Measurements from ENCODE around the gene RSPH4A.
A peak's percentile ranks its signal among the peaks of the same experiment; 100 is the strongest.
"Not testable (repeated sequence)": the region's sequence is repeated elsewhere in the genome, so short reads cannot be mapped to it uniquely, and the experiment has no call there.

RSPH4A gene

GRCh38 chr6:116631379-116631990 is 15.2 kb downstream of the RSPH4A start:
- DNase-seq = no peak

GRCh38 chr6:116633685-116634084 is 17.4 kb downstream of the RSPH4A start:
- DNase-seq = no peak

GRCh38 chr6:116648156-116648555 is 31.9 kb downstream of the RSPH4A start:
- DNase-seq = no peak

GRCh38 chr6:116649129-116649528 is 32.9 kb downstream of the RSPH4A start:
- DNase-seq = no peak

- DNase-seq = no peak
Observed at GRCh38 chr6:116651916-116652315, 35.6 kb downstream of the RSPH4A start.

- no peak for DNase-seq
Observed at GRCh38 chr6:116661594-116661993, 45.3 kb downstream of the RSPH4A start.

GRCh38 chr6:116662202-116662601 is 45.9 kb downstream of the RSPH4A start:
- DNase-seq = no peak

GRCh38 chr6:116663308-116663707 is 47.0 kb downstream of the RSPH4A start:
- no peak for DNase-seq

GRCh38 chr6:116664169-116664568 is 47.9 kb downstream of the RSPH4A start:
- DNase-seq = not testable (repeated sequence)

- no peak for DNase-seq
Observed at GRCh38 chr6:116665464-116665863, 49.2 kb downstream of the RSPH4A start.

- DNase-seq = no peak
Observed at GRCh38 chr6:116666869-116667268, 50.6 kb downstream of the RSPH4A start.

- no peak for DNase-seq
Observed at GRCh38 chr6:116667623-116668022, 51.3 kb downstream of the RSPH4A start.

GRCh38 chr6:116672306-116672705 is 56.0 kb downstream of the RSPH4A start:
- DNase-seq = no peak

- DNase-seq = no peak
Observed at GRCh38 chr6:116676021-116676420, 59.7 kb downstream of the RSPH4A start.

- peak; percentile 88 for DNase-seq
Observed at GRCh38 chr6:116680880-116681672, 64.8 kb downstream of the RSPH4A start, which contains the start of gene KPNA5. TSS of gene KPNA5 (plus strand) at chr6:116681211. CDS start at chr6:116681335, 124 bp downstream.

GRCh38 chr6:116682334-116682712 is 66.0 kb downstream of the RSPH4A start:
- no peak for DNase-seq
